GM19463 (cell line): ENCODE data around the gene RPS6KA5.
"Not testable (repeated sequence)": the region's sequence is repeated elsewhere in the genome, so short reads cannot be mapped to it uniquely, and the experiment has no call there.

Experiments used
- ATAC-seq: cut with Tn5 transposase; IDR thresholded peaks from one replicate; pipeline ENCODE4 v1.9.1; 2021; ENCODE audit warnings: mild to moderate bottlenecking, moderate library complexity; ENCODE audit not compliant: unreplicated experiment

Gene RPS6KA5

GRCh38 chr14:90991690-90992443, 68.6 kb downstream of the RPS6KA5 start:
- no peak for ATAC-seq

- ATAC-seq, result no peak
Observed at GRCh38 chr14:90990141-90990540, 70.3 kb downstream of the RPS6KA5 start.

- no peak for ATAC-seq
Observed at GRCh38 chr14:90987140-90987539, 73.3 kb downstream of the RPS6KA5 start.

GRCh38 chr14:90986510-90986909, 73.9 kb downstream of the RPS6KA5 start:
- no peak for ATAC-seq

- no peak for ATAC-seq
Observed at GRCh38 chr14:90985601-90986242, 74.7 kb downstream of the RPS6KA5 start.

GRCh38 chr14:90983560-90983959, 76.9 kb downstream of the RPS6KA5 start:
- no peak for ATAC-seq

- ATAC-seq, result no peak
Observed at GRCh38 chr14:90981636-90982035, 78.8 kb downstream of the RPS6KA5 start.

GRCh38 chr14:90980636-90981035, 79.8 kb downstream of the RPS6KA5 start:
- not testable (repeated sequence) for ATAC-seq

- ATAC-seq, result no peak
Observed at GRCh38 chr14:90979515-90979914, 80.9 kb downstream of the RPS6KA5 start.

- no peak for ATAC-seq
Observed at GRCh38 chr14:90976101-90976500, 84.3 kb downstream of the RPS6KA5 start.

- ATAC-seq, result no peak
Observed at GRCh38 chr14:90971687-90972086, 88.8 kb downstream of the RPS6KA5 start.

- ATAC-seq, result no peak
Observed at GRCh38 chr14:90970167-90970600, 90.3 kb downstream of the RPS6KA5 start.

- no peak for ATAC-seq
Observed at GRCh38 chr14:90969531-90970166, 90.8 kb downstream of the RPS6KA5 start.

GRCh38 chr14:90968025-90968424, 92.4 kb downstream of the RPS6KA5 start:
- ATAC-seq, result no peak

- ATAC-seq, result no peak
Observed at GRCh38 chr14:90966493-90966892, 93.9 kb downstream of the RPS6KA5 start.

- no peak for ATAC-seq
Observed at GRCh38 chr14:90965765-90966164, 94.7 kb downstream of the RPS6KA5 start.

GRCh38 chr14:90963343-90963742, 97.1 kb downstream of the RPS6KA5 start:
- no peak for ATAC-seq

GRCh38 chr14:90962505-90963109, 97.8 kb downstream of the RPS6KA5 start:
- ATAC-seq, result no peak

- no peak for ATAC-seq
Observed at GRCh38 chr14:90960818-90961217, 99.6 kb downstream of the RPS6KA5 start.

GRCh38 chr14:90959344-90959743, 101.1 kb downstream of the RPS6KA5 start:
- no peak for ATAC-seq

- no peak for ATAC-seq
Observed at GRCh38 chr14:90956273-90956672, 104.2 kb downstream of the RPS6KA5 start.

- ATAC-seq, result not testable (repeated sequence)
Observed at GRCh38 chr14:90953643-90954042, 106.8 kb downstream of the RPS6KA5 start.
